Neural progenitor cell (in vitro differentiated cells): Measurements from ENCODE around the gene SMURF1. TPM values are rescaled to one million over a fixed set of nuclear protein-coding genes. Genes with fewer than 3 reads are reported as not detected.

Source experiments
- DNase-seq: peaks from one replicate; pipeline ENCODE4 v3.0.0-alpha.2; 2016; ENCODE audit warnings: low spot score
- H2AFZ ChIP-seq: fragments of 200-600 bp; sonication (generic); replicated peaks from 2 replicates; pipeline ENCODE4 v1.6.1; 2016; ENCODE audit warnings: antibody characterized with exemption
- H3F3A ChIP-seq: fragments of 200-600 bp; sonication (generic); 2 replicates; pipeline ENCODE4 v1.6.1; 2016; ENCODE audit warnings: antibody characterized with exemption, low read depth
- H3K27ac ChIP-seq: fragments of 200-600 bp; sonication (generic); 2 replicates; pipeline ENCODE4 v1.5.1; 2016; ENCODE audit warnings: mild to moderate bottlenecking
- H3K27me3 ChIP-seq: fragments of 200-600 bp; sonication (generic); 2 replicates; pipeline ENCODE4 v1.6.1; 2016; ENCODE audit warnings: mild to moderate bottlenecking, moderate library complexity
- H3K36me3 ChIP-seq: fragments of 200-600 bp; sonication (generic); 2 replicates; pipeline ENCODE4 v1.5.1; 2016
- H3K4me1 ChIP-seq: fragments of 200-600 bp; sonication (generic); 2 replicates; pipeline ENCODE4 v1.6.1; 2016; ENCODE audit warnings: mixed run types
- H3K4me2 ChIP-seq: fragments of 200-600 bp; sonication (generic); 2 replicates; pipeline ENCODE4 v1.6.1; 2016
- H3K4me3 ChIP-seq: fragments of 200-600 bp; sonication (generic); 2 replicates; pipeline ENCODE4 v1.5.1; 2016
- H3K79me2 ChIP-seq: fragments of 200-600 bp; sonication (generic); 2 replicates; pipeline ENCODE4 v1.6.1; 2016; ENCODE audit warnings: low read depth
- H3K9ac ChIP-seq: fragments of 200-600 bp; sonication (generic); 2 replicates; pipeline ENCODE4 v1.6.1; 2016
- H3K9me3 ChIP-seq: fragments of 200-600 bp; sonication (generic); 2 replicates; pipeline ENCODE4 v1.5.1; 2016; ENCODE audit warnings: low read depth
- H4K20me1 ChIP-seq: fragments of 200-600 bp; sonication (generic); 2 replicates; pipeline ENCODE4 v1.6.1; 2016; ENCODE audit warnings: low read depth
- H3K27ac Mint-ChIP-seq: 3 replicates; pipeline ENCODE4 v1.8.0; 2021; ENCODE audit warnings: mixed read lengths
- H3K27me3 Mint-ChIP-seq: 2 replicates; pipeline ENCODE4 v1.8.0; 2022; ENCODE audit warnings: low read depth, mild to moderate bottlenecking, inconsistent platforms, moderate library complexity, mixed read lengths; ENCODE audit not compliant: insufficient read depth
- H3K36me3 Mint-ChIP-seq: 3 replicates; pipeline ENCODE4 v1.8.0; 2021; ENCODE audit warnings: mixed read lengths
- H3K4me1 Mint-ChIP-seq: 3 replicates; pipeline ENCODE4 v1.8.0; 2021; ENCODE audit warnings: mixed read lengths
- H3K4me3 Mint-ChIP-seq: 3 replicates; pipeline ENCODE4 v1.8.0; 2021; ENCODE audit warnings: mild to moderate bottlenecking, moderate library complexity, mixed read lengths
- H3K9me3 Mint-ChIP-seq: 3 replicates; pipeline ENCODE4 v1.8.0; 2020; ENCODE audit warnings: mixed read lengths
- EZH2 ChIP-seq: fragments of 200-600 bp; sonication (generic); IDR thresholded peaks from 2 replicates; pipeline ENCODE4 v1.6.1; 2017; ENCODE audit warnings: antibody characterized with exemption, mild to moderate bottlenecking, moderate library complexity
- EZH2phosphoT487 ChIP-seq: fragments of 200-600 bp; sonication (generic); IDR thresholded peaks from 2 replicates; pipeline ENCODE4 v1.6.1; 2017; ENCODE audit warnings: antibody characterized with exemption
- total RNA-seq: library from RNA; depleted of rRNA; stranded (reverse); fragments of >200 nt; gene quantifications from 2 replicates; pipeline ENCODE4 v1.2.3, GENCODE V29; 2015; ENCODE audit warnings: low replicate concordance
- TF ChIP-seq, protein P1 (sequence below): fragments of 200-600 bp; sonication (generic); IDR thresholded peaks from 2 replicates; pipeline ENCODE4 v1.5.1; 2017; ENCODE audit warnings: antibody characterized with exemption, mild to moderate bottlenecking

The SMURF1 gene
- total RNA-seq, 1 donor from 2014 or later: 31.0 TPM

DNA sequence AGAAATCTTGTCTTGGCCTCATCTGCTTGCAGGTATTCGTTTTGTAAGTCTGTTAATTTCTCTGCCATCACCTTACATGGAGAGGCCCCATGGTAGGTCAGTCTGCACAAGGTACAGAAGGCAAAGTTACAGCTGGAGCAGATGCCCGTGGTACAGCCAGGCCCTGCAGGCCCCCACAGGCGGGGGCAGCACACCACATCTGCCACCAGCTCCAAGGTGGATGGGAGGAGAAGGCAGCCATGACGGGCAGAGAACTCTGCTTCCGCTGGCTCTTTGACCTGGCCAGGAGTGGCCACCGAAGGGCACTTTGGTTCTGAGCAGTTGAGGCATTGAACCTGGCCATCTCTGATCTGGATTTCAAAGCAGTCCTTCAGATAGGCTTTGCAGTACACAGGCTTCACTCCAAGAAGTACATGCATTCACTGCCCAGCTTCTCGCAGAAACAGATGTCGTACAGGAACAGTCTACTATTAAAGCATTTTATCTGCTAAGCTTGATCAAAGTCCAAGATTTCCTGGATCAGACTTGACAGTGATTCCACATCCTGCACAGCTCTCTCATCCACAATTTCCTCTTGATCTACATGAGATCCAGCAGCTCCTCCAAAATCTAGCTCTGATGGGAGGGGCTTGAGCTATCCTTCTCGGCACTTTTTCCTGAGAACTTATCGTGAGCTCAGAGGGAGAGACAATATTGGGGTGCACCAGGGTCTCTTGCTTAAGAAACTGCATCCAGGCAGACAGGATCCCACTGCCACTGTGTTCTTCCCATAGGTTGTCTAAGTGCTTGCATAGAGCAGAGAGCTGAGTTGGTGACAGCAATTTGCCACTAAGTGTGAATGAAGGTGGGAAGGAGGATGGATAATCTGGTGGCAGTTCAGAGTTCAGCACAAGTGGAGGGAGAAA, 144.8 kb downstream of the SMURF1 start:
- no peaks in the 10 kb centered on the region for H3K4me1 Mint-ChIP-seq
- no peak overlapping the region for H3K27ac Mint-ChIP-seq
- TF ChIP-seq, protein P1, sequence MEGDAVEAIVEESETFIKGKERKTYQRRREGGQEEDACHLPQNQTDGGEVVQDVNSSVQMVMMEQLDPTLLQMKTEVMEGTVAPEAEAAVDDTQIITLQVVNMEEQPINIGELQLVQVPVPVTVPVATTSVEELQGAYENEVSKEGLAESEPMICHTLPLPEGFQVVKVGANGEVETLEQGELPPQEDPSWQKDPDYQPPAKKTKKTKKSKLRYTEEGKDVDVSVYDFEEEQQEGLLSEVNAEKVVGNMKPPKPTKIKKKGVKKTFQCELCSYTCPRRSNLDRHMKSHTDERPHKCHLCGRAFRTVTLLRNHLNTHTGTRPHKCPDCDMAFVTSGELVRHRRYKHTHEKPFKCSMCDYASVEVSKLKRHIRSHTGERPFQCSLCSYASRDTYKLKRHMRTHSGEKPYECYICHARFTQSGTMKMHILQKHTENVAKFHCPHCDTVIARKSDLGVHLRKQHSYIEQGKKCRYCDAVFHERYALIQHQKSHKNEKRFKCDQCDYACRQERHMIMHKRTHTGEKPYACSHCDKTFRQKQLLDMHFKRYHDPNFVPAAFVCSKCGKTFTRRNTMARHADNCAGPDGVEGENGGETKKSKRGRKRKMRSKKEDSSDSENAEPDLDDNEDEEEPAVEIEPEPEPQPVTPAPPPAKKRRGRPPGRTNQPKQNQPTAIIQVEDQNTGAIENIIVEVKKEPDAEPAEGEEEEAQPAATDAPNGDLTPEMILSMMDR: no peak
- TF ChIP-seq EZH2phosphoT487 (no peak), EZH2 (no peak)
- Histone ChIP-seq H3K4me3 (no peak overlapping the region), H3K9me3 (no peaks in the 10 kb centered on the region), H3K9ac (no peak overlapping the region), H3K36me3 (no peaks in the 10 kb centered on the region), H4K20me1 (no peaks in the 10 kb centered on the region), H3K27ac (no peak overlapping the region), H3F3A (no peaks in the 10 kb centered on the region), H3K79me2 (no peaks in the 10 kb centered on the region), H3K4me1 (no peaks in the 10 kb centered on the region), H3K27me3 (no peaks in the 10 kb centered on the region), H2AFZ (no peak overlapping the region), H3K4me2 (no peak overlapping the region)
- no peak overlapping the region for H3K4me3 Mint-ChIP-seq
- no peak for DNase-seq
- no peaks in the 10 kb centered on the region for H3K9me3 Mint-ChIP-seq
- no peaks in the 10 kb centered on the region for H3K27me3 Mint-ChIP-seq
- H3K36me3 Mint-ChIP-seq: peaks cover 36% of the 10 kb centered on the region

DNA sequence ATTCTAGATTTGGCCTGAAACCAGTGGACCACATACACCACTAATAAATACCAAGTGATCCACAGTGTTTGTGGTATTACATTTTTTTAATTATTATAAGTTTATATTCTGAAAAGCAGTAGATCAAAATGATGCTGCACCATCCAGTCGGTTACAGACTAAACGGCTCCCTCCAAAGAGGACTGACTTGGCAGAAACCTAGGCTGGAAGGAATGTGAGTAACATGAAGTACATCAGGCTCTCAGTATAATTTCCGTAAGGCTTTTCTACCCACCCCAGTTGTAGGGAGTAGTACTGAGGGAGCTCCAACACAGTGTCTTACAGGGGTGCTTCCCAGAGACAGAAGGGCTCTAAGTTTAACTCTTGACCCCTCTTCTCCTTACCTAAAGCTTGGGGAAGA, 146.1 kb downstream of the SMURF1 start:
- H3K4me1 Mint-ChIP-seq: no peaks in the 10 kb centered on the region
- Histone ChIP-seq H4K20me1 (no peaks in the 10 kb centered on the region), H3K27ac (no peak overlapping the region), H3K36me3 (no peaks in the 10 kb centered on the region), H3K4me2 (no peak overlapping the region), H3K9me3 (no peaks in the 10 kb centered on the region), H3K79me2 (no peaks in the 10 kb centered on the region), H3K27me3 (no peaks in the 10 kb centered on the region), H2AFZ (no peak overlapping the region), H3F3A (no peaks in the 10 kb centered on the region), H3K4me1 (no peaks in the 10 kb centered on the region), H3K9ac (no peak overlapping the region), H3K4me3 (no peak overlapping the region)
- no peaks in the 10 kb centered on the region for H3K27me3 Mint-ChIP-seq
- H3K36me3 Mint-ChIP-seq: peaks cover 37% of the 10 kb centered on the region
- no peak overlapping the region for H3K4me3 Mint-ChIP-seq
- DNase-seq: no peak
- TF ChIP-seq EZH2phosphoT487: no peak
- TF ChIP-seq, protein P1: no peak
- TF ChIP-seq EZH2: no peak
- no peaks in the 10 kb centered on the region for H3K9me3 Mint-ChIP-seq
- no peak overlapping the region for H3K27ac Mint-ChIP-seq

DNA sequence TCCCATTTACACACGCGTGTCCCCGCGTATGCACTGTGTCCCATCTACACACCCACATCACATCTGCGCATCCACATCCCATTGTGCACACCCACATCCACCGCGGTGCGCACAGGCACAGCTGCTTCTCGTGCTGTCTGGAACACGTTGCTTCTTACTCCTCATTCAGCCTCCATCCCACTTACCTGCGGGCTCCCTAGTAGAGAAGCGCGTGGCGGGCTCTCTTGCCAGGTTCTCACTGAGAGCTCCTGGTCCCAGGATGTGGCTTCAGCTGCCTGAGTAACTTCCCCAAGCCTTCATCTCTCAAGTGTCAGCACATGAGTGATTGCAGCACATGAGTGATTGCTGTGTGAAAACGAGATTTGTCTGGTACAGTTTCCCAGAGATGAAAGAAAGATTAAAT, 147.8 kb downstream of the SMURF1 start:
- Histone ChIP-seq H3K4me3 (no peak overlapping the region), H3K27me3 (no peaks in the 10 kb centered on the region), H3K79me2 (no peaks in the 10 kb centered on the region), H3K9me3 (no peaks in the 10 kb centered on the region), H3K27ac (no peak overlapping the region), H3K9ac (no peak overlapping the region), H3K4me1 (no peaks in the 10 kb centered on the region), H3F3A (no peaks in the 10 kb centered on the region), H3K4me2 (no peak overlapping the region), H4K20me1 (no peaks in the 10 kb centered on the region), H3K36me3 (no peaks in the 10 kb centered on the region), H2AFZ (no peak overlapping the region)
- H3K4me3 Mint-ChIP-seq: no peak overlapping the region
- TF ChIP-seq, protein P1: no peak
- TF ChIP-seq EZH2: no peak
- TF ChIP-seq EZH2phosphoT487: no peak
- H3K4me1 Mint-ChIP-seq: no peaks in the 10 kb centered on the region
- no peaks in the 10 kb centered on the region for H3K27me3 Mint-ChIP-seq
- no peak for DNase-seq
- H3K27ac Mint-ChIP-seq: no peak overlapping the region
- no peaks in the 10 kb centered on the region for H3K9me3 Mint-ChIP-seq
- H3K36me3 Mint-ChIP-seq: peaks cover 39% of the 10 kb centered on the region
